Upper lobe of right lung (tissue), 1 donor: ENCODE results near the gene P3H2. TPM values are rescaled to one million over a fixed set of nuclear protein-coding genes. Genes with fewer than 3 reads are reported as not detected.

Experiments
- ATAC-seq: fragments of 200-7000 bp; cut with Tn5 transposase; one replicate; pipeline ENCODE4 v1.9.1; 2020; ENCODE audit warnings: mild to moderate bottlenecking, moderate library complexity
- DNase-seq: peaks from one replicate; pipeline ENCODE4 v3.0.0-alpha.2; 2020
- H3K27ac ChIP-seq: fragments of 200-600 bp; one replicate; pipeline ENCODE4 v1.8.0; 2022
- H3K27me3 ChIP-seq: fragments of 200-600 bp; one replicate; pipeline ENCODE4 v1.8.0; 2022; ENCODE audit warnings: mild to moderate bottlenecking
- H3K36me3 ChIP-seq: fragments of 200-600 bp; one replicate; pipeline ENCODE4 v1.8.0; 2022
- H3K4me1 ChIP-seq: fragments of 200-600 bp; one replicate; pipeline ENCODE4 v1.8.0; 2022
- H3K4me3 ChIP-seq: fragments of 200-600 bp; one replicate; pipeline ENCODE4 v1.8.0; 2022; ENCODE audit warnings: mild to moderate bottlenecking
- H3K9me3 ChIP-seq: fragments of 200-600 bp; one replicate; pipeline ENCODE4 v1.8.0; 2022
- CTCF ChIP-seq: fragments of 200-600 bp; IDR thresholded peaks from one replicate; pipeline ENCODE4 v1.8.0; 2022; ENCODE audit warnings: antibody characterized with exemption
- intact Hi-C: fragments of 100-400 bp; cut with DNase I; formaldehyde crosslinking; loops from one replicate; pipeline ENCODE4 v1.11.0; 2022
- total RNA-seq: library from RNA; stranded (reverse); fragmentation: NEBNext Ultra II Directional; extraction: Animal tissue kit (Norgen Biotek cat#: 25700); gene quantifications from one replicate; pipeline ENCODE4 v1.2.1, GENCODE V29; 2021
- donor health status: DM: no; HTN: yes; CAD: no; lungs with severe emphysema.

Gene P3H2
- total RNA-seq, 1 donor from 2014 or later, result 79.0 TPM

GRCh38 chr3:189927975-189928895 is 192.5 kb downstream of the P3H2 start:
- no peaks in the 10 kb centered on the region for H3K4me1 ChIP-seq
- TF ChIP-seq CTCF, result no peak
- no peak overlapping the region for H3K4me3 ChIP-seq
- no peak overlapping the region for H3K27ac ChIP-seq
- intact Hi-C loops, result no loop called here
- no peaks in the 10 kb centered on the region for H3K27me3 ChIP-seq
- DNase-seq, result no peak
- H3K9me3 ChIP-seq, result no peaks in the 10 kb centered on the region
- no peak for ATAC-seq
- H3K36me3 ChIP-seq, result no peaks in the 10 kb centered on the region

DNA sequence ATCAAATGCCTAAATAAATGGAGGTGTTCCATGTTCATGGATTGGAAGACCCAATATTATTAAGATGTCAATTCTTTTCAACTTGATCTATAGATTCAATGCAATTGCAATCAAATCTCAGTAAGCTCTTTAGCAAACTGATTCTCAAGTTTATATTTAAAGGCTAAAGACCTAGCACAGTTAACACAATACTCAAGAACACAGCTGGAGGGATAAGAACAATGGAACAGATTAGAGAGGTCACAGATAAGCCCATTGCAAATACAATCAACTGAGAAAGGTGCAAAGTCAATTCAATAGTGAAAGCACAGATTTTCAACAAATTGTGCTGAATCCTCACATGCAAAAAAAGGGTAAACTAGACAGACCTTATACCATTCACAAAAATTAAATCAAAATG is 198.9 kb downstream of the P3H2 start:
- intact Hi-C loops, result no loop called here
- no peak overlapping the region for H3K4me3 ChIP-seq
- no peaks in the 10 kb centered on the region for H3K9me3 ChIP-seq
- ATAC-seq (no peak), DNase-seq (no peak)
- H3K4me1 ChIP-seq, result no peaks in the 10 kb centered on the region
- H3K36me3 ChIP-seq, result no peaks in the 10 kb centered on the region
- no peaks in the 10 kb centered on the region for H3K27me3 ChIP-seq
- TF ChIP-seq CTCF, result no peak
- no peak overlapping the region for H3K27ac ChIP-seq

- DNase-seq (no peak), ATAC-seq (peak; percentile 62)
- H3K4me3 ChIP-seq, result no peak overlapping the region
- no peaks in the 10 kb centered on the region for H3K27me3 ChIP-seq
- intact Hi-C loops, result no loop called here
- no peak overlapping the region for H3K27ac ChIP-seq
- H3K9me3 ChIP-seq, result no peaks in the 10 kb centered on the region
- H3K4me1 ChIP-seq, result no peaks in the 10 kb centered on the region
- no peak for TF ChIP-seq CTCF
- H3K36me3 ChIP-seq, result no peaks in the 10 kb centered on the region
Observed at GRCh38 chr3:189914799-189915198, 205.9 kb downstream of the P3H2 start.

DNA sequence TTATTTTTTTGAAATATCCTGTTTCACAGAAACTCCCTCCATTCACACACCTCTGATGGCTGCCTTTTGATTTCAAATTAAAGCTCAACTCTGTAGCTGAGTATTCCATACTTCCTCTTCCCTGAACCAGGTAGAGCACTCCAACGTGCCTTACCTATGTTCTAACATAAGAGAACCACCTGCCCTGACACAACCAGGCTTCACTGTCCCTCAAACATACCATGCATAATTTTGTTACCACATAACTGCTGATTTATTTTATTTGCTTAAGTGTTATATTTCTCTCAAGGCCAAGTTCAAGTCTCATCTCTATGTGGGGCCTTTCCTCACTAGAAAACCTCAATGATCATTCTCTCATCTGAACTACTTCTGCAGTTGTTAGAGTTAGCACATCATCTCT is 209.7 kb downstream of the P3H2 start:
- H3K36me3 ChIP-seq, result no peaks in the 10 kb centered on the region
- H3K27me3 ChIP-seq, result no peaks in the 10 kb centered on the region
- no peaks in the 10 kb centered on the region for H3K9me3 ChIP-seq
- H3K27ac ChIP-seq, result no peak overlapping the region
- DNase-seq (no peak), ATAC-seq (no peak)
- intact Hi-C loops, result no loop called here
- H3K4me3 ChIP-seq, result no peak overlapping the region
- TF ChIP-seq CTCF, result no peak
- H3K4me1 ChIP-seq, result no peaks in the 10 kb centered on the region

DNA sequence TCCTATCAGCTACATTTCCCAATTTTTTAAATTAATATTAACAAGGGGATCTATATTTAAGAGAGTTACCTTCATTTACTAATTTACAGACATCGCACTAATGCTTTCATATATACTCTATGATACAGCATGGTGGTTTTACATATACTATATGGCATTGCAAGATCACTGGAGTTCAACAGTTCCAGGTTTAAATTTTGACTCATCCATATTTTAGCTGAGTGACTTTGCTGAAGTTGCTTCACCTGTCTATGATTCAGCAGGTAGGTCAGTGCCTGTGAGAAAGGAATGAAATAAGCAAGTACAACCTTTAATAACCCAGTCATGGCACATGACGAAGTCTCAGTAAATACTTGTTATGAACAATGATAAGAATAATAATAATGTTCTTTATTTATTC is 211.1 kb downstream of the P3H2 start:
- intact Hi-C loops, result no loop called here
- DNase-seq (no peak), ATAC-seq (no peak)
- no peak for TF ChIP-seq CTCF
- Histone ChIP-seq H3K27me3 (no peaks in the 10 kb centered on the region), H3K4me1 (no peaks in the 10 kb centered on the region), H3K36me3 (no peaks in the 10 kb centered on the region), H3K27ac (no peak overlapping the region), H3K9me3 (no peaks in the 10 kb centered on the region), H3K4me3 (no peak overlapping the region)
